BLaER1 treated with 17β-estradiol and CSF1 and Interleukin-3, amounts not matched to agents 10 nM and 100 nM (cell line): ENCODE results near the gene VWC2.
"Not testable (repeated sequence)": the region's sequence is repeated elsewhere in the genome, so short reads cannot be mapped to it uniquely, and the experiment has no call there.

ENCODE experiments used
- H3K27ac ChIP-seq, 11 experiments: shearing (Covaris generic); formaldehyde crosslinking; 2 replicates each; pipeline ENCODE4 v1.8.1; 2022
- H3K27me3 ChIP-seq, 11 experiments: shearing (Covaris generic); formaldehyde crosslinking; 2 replicates each; pipeline ENCODE4 v1.8.1; 2022
- H3K36me3 ChIP-seq, 11 experiments: shearing (Covaris generic); formaldehyde crosslinking; 2 replicates each; pipeline ENCODE4 v1.8.1; 2022
- H3K4me1 ChIP-seq, 10 experiments: shearing (Covaris generic); formaldehyde crosslinking; 2 replicates each; pipeline ENCODE4 v1.8.1; 2022
- H3K4me2 ChIP-seq, 11 experiments: shearing (Covaris generic); formaldehyde crosslinking; 2 replicates each; pipeline ENCODE4 v1.8.1; 2022
- H3K4me3 ChIP-seq, 10 experiments: shearing (Covaris generic); formaldehyde crosslinking; 2 replicates each; pipeline ENCODE4 v1.8.1; 2022
- H3K9ac ChIP-seq, 11 experiments: shearing (Covaris generic); formaldehyde crosslinking; 2 replicates each; pipeline ENCODE4 v1.8.1; 2022
- H3K9me3 ChIP-seq, 11 experiments: shearing (Covaris generic); formaldehyde crosslinking; replicated peaks in 1 of 11; 2 replicates each; pipeline ENCODE4 v1.8.1; 2022
- H4K20me1 ChIP-seq, 11 experiments: shearing (Covaris generic); formaldehyde crosslinking; 2 replicates each; pipeline ENCODE4 v1.8.1; 2022
- Cebpa-rat ChIP-seq, 11 experiments: shearing (Covaris generic); IDR thresholded peaks; 2 replicates each; pipeline ENCODE4 v1.8.1; 2022

The VWC2 gene

DNA sequence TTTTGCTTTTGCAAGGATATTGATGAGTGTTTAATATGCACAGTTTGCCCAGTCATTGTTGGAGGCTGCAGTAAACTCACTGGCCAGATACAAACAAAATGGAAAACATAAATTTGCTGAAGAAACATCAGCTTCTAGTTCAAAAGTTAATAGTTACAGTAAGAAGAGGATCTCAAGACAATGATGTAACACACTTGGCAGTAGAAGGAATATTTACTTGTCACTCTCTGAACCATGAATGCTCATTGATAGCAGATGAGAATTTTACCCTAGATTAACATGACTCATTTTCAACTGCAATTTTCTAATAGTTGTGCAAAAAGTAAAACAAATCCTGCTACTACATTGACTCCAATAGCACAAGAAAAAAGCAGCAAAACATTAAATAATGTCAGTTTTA, 47.7 kb downstream of the VWC2 start:
- Histone ChIP-seq H3K4me3 (no peak overlapping the region), H3K27me3 (no peaks in the 10 kb centered on the region), H3K27ac (no peak overlapping the region), H3K9ac (no peak overlapping the region), H3K36me3 (no peaks in the 10 kb centered on the region), H4K20me1 (no peaks in the 10 kb centered on the region), H3K4me1 (no peaks in the 10 kb centered on the region), H3K4me2 (no peak overlapping the region), H3K9me3 (no peaks in the 10 kb centered on the region)
- TF ChIP-seq Cebpa-rat (IDR thresholded peaks at IDR 0.05) = no peak

DNA sequence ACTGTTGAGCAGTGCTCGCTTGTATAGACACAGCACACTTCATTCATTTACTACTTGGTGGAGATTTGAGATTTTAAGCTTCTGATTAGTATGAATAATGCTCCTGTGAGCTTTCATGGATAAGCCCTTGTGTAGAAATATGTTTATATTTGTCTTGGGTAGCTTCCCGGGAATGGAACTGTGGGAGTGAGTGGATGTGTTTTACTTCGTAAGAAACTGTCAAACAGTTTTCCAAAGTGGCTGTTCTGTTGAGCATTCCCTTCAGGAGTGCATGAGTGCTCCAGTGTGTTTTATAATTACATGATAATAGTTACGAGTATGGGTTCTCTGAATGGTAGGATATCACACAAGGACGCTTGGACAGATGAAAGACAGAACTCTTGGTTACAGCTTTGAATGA, 49.4 kb downstream of the VWC2 start:
- no peaks in the 10 kb centered on the region for H3K4me1 ChIP-seq
- H3K36me3 ChIP-seq = no peaks in the 10 kb centered on the region
- no peak overlapping the region for H3K27ac ChIP-seq
- no peak overlapping the region for H3K4me3 ChIP-seq
- no peaks in the 10 kb centered on the region for H4K20me1 ChIP-seq
- H3K9ac ChIP-seq = no peak overlapping the region
- no peaks in the 10 kb centered on the region for H3K27me3 ChIP-seq
- H3K9me3 ChIP-seq = no peaks in the 10 kb centered on the region
- H3K4me2 ChIP-seq = no peak overlapping the region
- TF ChIP-seq Cebpa-rat (IDR thresholded peaks at IDR 0.05) = no peak

DNA sequence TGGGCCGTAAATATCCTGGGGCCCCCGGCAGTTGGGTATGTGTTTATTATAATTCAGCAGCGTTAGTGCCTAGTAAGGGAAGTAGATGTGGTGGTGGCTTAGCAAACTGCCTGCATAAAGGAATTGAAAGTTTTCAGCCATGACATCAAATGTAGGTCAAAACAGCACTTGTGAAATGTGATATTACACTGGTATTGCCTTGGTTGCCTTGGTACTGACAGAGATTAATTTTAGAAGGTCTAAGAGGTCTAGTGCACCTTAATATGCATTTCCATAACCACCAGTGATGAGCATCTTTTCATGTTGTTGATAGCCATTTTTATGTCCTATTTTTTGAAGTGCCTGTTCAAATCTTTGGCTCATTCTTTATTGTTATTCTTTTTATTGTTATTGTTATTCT, 50.1 kb downstream of the VWC2 start:
- no peak for TF ChIP-seq Cebpa-rat (IDR thresholded peaks at IDR 0.05)
- Histone ChIP-seq H3K4me2 (no peak overlapping the region), H3K27ac (no peak overlapping the region)

DNA sequence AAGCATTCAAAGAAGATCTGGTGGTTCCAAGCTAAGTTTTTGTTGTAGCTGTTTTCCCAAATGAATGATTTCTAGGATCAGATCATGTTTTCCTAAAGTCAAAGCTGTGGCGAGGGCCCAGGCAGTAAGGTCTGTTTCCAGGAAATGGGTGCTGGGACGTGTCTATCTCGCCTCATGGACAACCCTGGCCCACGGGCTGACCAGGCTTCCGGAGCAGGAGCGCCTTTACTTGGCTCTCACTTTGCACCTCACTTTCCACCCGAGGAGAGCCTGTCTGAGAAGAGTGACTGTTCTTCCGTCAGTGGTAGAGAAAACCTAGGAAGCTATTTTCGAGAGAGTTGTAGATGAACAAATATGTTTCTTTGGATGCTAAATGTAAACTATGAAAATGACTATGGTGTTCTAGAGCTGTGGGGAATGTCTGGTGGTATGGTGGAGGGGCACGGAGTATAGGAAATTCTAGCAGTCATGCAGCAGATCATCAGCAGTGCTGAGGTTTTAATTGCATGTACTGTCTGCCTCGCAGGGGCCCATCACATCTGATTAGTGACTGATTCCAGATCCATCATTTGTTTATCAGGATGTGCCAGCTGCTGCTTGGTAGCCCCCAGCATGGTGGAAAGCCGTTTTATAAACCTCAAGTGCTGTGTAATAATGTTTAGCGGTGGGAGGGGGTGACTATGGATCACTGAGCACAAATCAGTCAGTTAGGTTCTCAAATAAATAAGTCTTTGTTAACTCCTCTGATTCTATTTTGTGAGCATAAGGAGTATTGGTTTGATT, 66.6 kb downstream of the VWC2 start:
- no peak overlapping the region for H3K4me3 ChIP-seq
- H3K4me1 ChIP-seq = peaks cover 0 to 7% (median 0%) of the 10 kb centered on the region in 10 experiments; a peak in 1 of 20 replicates
- no peaks in the 10 kb centered on the region for H3K9me3 ChIP-seq
- TF ChIP-seq Cebpa-rat (IDR thresholded peaks at IDR 0.05) = no peak
- no peak overlapping the region for H3K9ac ChIP-seq
- H3K27me3 ChIP-seq = no peaks in the 10 kb centered on the region
- H3K27ac ChIP-seq = no peak overlapping the region
- no peaks in the 10 kb centered on the region for H3K36me3 ChIP-seq
- H3K4me2 ChIP-seq = peak overlapping the region in 1 of 11 experiments; percentile 25; a peak in 1 of 22 replicates
- no peaks in the 10 kb centered on the region for H4K20me1 ChIP-seq

More for the DNA sequence above, 50.1 kb downstream of the VWC2 start:
- Histone ChIP-seq H3K9me3 (0 out of 22 replicates have a peak, but pooled peaks cover 0 to 2% (median 0%) of the 10 kb centered on the region in 11 experiments), H4K20me1 (no peaks in the 10 kb centered on the region), H3K36me3 (no peaks in the 10 kb centered on the region), H3K4me3 (no peak overlapping the region), H3K27me3 (no peaks in the 10 kb centered on the region), H3K9ac (no peak overlapping the region), H3K4me1 (no peaks in the 10 kb centered on the region)

DNA sequence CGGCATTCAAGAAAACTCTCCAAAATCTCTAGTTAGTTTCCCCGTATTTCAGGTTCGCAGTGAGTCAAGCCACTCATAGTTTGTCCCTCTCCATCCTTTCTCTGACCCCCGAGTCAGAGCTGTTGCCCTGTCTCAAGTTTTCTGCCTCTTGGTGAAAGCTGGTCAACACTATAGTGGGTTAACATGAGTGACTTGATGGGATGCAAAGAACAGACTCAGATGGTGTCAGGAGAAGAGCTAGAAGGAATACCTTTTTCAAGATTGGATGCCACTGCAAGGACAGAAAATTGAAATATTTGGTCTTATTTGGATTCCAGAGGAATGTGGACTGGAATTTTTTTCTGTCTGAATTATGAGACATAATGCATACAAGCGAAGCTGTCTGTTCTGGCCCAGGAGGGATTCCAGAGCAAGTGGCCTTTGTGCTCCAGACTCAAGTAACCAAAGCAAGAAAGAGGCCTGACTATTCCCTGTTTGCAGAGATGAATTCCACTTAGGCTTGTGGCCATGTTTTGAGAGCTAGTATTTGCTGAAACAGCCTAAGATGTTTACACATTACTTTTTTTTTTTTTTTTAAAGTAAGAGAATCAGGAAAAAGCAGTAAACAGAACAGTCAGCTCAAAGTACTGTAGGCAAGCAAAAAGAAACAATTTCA, 67.4 kb downstream of the VWC2 start:
- Histone ChIP-seq H3K4me1 (peaks cover 0 to 10% (median 2%) of the 10 kb centered on the region in 10 experiments; a peak in 5 of 20 replicates), H3K27ac (no peak overlapping the region), H3K4me2 (peak overlapping the region in 1 of 11 experiments; percentile 25; a peak in 1 of 22 replicates), H4K20me1 (no peaks in the 10 kb centered on the region), H3K9me3 (no peaks in the 10 kb centered on the region), H3K9ac (no peak overlapping the region), H3K4me3 (no peak overlapping the region), H3K36me3 (no peaks in the 10 kb centered on the region), H3K27me3 (no peaks in the 10 kb centered on the region)
- TF ChIP-seq Cebpa-rat (IDR thresholded peaks at IDR 0.05) = no peak

DNA sequence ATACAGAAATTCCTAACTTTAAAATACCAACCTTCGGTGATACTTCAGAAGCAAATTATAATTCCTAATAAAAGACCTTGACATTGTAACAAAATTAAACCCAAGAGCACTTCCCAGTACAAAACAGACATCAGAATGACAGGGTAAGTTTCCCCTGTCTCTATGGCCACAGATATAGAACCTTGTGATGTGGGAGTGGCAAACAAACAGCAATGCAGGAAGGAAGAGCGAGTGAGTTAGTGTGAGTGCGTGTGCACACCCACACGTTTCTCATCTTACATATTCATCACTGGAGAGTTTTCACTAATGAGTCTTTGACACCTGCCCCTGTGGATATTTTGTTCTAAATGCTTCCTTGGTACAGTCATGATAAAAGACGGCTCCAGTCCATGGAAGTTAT, 72.2 kb downstream of the VWC2 start:
- no peak for TF ChIP-seq Cebpa-rat (IDR thresholded peaks at IDR 0.05)
- peaks cover 0 to 7% (median under 1%) of the 10 kb centered on the region in 10 experiments; a peak in 4 of 20 replicates for H3K4me1 ChIP-seq
- H3K4me3 ChIP-seq = no peak overlapping the region
- no peak overlapping the region for H3K27ac ChIP-seq
- H3K36me3 ChIP-seq = no peaks in the 10 kb centered on the region
- no peaks in the 10 kb centered on the region for H3K27me3 ChIP-seq
- H3K9me3 ChIP-seq = no peaks in the 10 kb centered on the region
- H4K20me1 ChIP-seq = no peaks in the 10 kb centered on the region
- H3K9ac ChIP-seq = no peak overlapping the region
- no peak overlapping the region; a peak in 1 of 22 replicates for H3K4me2 ChIP-seq

DNA sequence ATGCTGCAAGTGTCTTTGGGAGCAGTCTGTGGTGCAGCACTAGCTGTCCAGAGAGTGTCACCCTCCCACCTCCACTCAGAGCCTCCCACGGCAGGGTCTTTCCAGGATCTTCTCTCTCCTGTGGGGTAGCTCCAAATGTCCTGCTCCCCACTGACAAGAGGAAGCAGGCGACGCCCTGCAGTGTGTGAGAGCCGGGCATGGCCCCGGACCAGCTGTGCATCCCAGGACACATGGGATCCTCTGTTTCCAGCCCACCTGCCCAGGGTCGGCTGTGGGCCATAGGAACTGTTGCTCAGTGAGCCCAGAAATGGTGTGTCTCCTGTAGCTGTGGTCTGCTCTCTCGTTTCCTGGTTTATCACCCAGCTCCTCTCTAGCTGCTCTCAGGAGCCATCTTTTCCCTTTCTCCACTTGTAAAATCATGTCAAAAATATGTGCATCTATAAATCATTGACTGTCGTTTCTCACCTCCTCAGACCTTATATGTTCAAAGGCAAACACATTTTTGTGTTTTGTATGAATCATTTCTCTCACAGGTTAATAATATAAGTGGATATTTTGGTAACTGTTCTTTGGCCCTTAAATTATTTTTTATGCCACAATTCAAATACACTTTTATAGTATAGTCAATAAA, 74.9 kb downstream of the VWC2 start:
- no peak overlapping the region for H3K4me2 ChIP-seq
- no peak for TF ChIP-seq Cebpa-rat (IDR thresholded peaks at IDR 0.05)
- no peak overlapping the region for H3K27ac ChIP-seq
- H4K20me1 ChIP-seq = no peaks in the 10 kb centered on the region
- no peak overlapping the region for H3K9ac ChIP-seq
- no peaks in the 10 kb centered on the region for H3K36me3 ChIP-seq
- H3K4me3 ChIP-seq = no peak overlapping the region
- H3K9me3 ChIP-seq = no peaks in the 10 kb centered on the region
- H3K4me1 ChIP-seq = peaks cover 0 to 7% (median 0%) of the 10 kb centered on the region in 10 experiments; a peak in 4 of 20 replicates
- H3K27me3 ChIP-seq = no peaks in the 10 kb centered on the region

DNA sequence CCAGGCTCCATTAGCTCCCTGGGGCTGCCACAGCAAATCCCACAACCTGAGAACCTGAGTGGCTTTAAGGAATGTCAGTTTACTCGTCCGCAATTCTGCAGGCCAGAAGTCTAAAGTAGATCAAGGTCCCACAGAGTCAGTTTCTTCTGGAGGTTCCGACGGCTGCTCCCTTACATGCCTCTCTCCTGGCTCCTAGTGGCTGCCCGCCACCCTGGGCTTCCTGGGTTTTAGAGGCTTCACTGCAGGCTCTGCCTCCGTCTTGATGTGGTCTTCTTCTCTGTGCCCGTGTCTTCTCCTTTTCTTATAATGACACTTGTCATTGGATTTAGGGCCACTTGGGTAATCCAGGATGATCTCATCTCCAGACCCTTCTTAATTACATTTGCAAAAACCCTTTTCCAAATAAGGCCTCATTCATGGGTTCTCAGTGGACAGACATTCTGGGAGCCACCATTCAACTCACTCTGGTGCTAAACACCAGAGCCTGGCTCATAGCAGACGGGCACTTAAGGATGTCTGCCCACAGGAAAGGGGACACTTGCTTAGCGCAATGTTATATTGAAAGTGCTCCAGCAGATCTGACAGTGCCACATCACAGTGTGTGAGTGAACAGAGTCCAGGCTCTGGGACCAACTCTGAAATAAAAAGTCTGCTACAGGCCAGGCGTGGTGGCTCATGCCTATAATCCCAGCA, 77.6 kb downstream of the VWC2 start:
- TF ChIP-seq Cebpa-rat (IDR thresholded peaks at IDR 0.05) = no peak
- Histone ChIP-seq H3K9ac (no peak overlapping the region), H3K27me3 (no peaks in the 10 kb centered on the region), H3K4me1 (0 out of 20 replicates have a peak, but pooled peaks cover 0 to under 1% (median 0%) of the 10 kb centered on the region in 10 experiments), H3K9me3 (no peaks in the 10 kb centered on the region), H4K20me1 (no peaks in the 10 kb centered on the region), H3K36me3 (no peaks in the 10 kb centered on the region), H3K4me2 (no peak overlapping the region), H3K4me3 (no peak overlapping the region), H3K27ac (no peak overlapping the region)

DNA sequence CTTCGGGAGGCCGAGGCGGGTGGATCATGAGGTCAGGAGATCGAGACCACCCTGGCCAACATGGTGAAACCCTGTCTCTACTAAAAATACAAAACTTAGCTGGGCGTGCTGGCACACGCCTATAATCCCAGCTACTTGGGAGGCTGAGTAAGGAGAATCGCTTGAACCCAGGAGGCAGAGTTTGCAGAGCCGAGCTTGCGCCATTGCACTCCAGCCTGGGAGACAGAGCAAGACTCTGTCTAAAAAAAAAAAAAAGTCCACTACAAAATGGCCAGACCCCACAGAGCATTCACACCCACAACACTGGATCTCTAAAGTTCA, 78.1 kb downstream of the VWC2 start:
- H3K36me3 ChIP-seq, H4K20me1 ChIP-seq, H3K27me3 ChIP-seq: not testable (repeated sequence)

More for the DNA sequence above, 78.1 kb downstream of the VWC2 start:
- H3K9me3 ChIP-seq, H3K27ac ChIP-seq, H3K4me3 ChIP-seq, H3K4me1 ChIP-seq, H3K9ac ChIP-seq, H3K4me2 ChIP-seq: not testable (repeated sequence)
